Rectal smooth muscle tissue (tissue), 1 donor: Measurements from ENCODE around the gene ECI2.

Source experiments
- H3K27ac ChIP-seq: one replicate; pipeline ENCODE4 v1.7.0; 2013; ENCODE audit warnings: low read depth, low read length, inconsistent platforms
- H3K27me3 ChIP-seq: one replicate; pipeline ENCODE4 v1.7.0; 2013; ENCODE audit warnings: low read length; ENCODE audit not compliant: control insufficient read depth, insufficient read depth
- H3K36me3 ChIP-seq: one replicate; pipeline ENCODE4 v1.7.0; 2013; ENCODE audit warnings: low read length; ENCODE audit not compliant: control insufficient read depth, insufficient read depth
- H3K4me1 ChIP-seq: one replicate; pipeline ENCODE4 v1.7.0; 2013; ENCODE audit warnings: low read length; ENCODE audit not compliant: control insufficient read depth, insufficient read depth
- H3K4me3 ChIP-seq: one replicate; pipeline ENCODE4 v1.7.0; 2013; ENCODE audit warnings: low read length
- H3K9ac ChIP-seq: one replicate; pipeline ENCODE4 v1.7.0; 2013; ENCODE audit warnings: low read length

The ECI2 gene

GRCh38 chr6:4133941-4134838 lies 1.2 kb downstream of the ECI2 start:
- no peaks in the 10 kb centered on the region for H3K27me3 ChIP-seq
- no peak overlapping the region for H3K27ac ChIP-seq
- H3K4me1 ChIP-seq = peaks cover 13% of the 10 kb centered on the region
- no peak overlapping the region for H3K9ac ChIP-seq
- peak overlapping the region; percentile 98 for H3K4me3 ChIP-seq
- H3K36me3 ChIP-seq = peaks cover 17% of the 10 kb centered on the region

GRCh38 chr6:4130357-4130987 lies 4.9 kb downstream of the ECI2 start:
- H3K4me1 ChIP-seq = peaks cover 9% of the 10 kb centered on the region
- H3K36me3 ChIP-seq = peaks cover 29% of the 10 kb centered on the region
- no peak overlapping the region for H3K27ac ChIP-seq
- H3K9ac ChIP-seq = no peak overlapping the region
- H3K27me3 ChIP-seq = no peaks in the 10 kb centered on the region
- no peak overlapping the region for H3K4me3 ChIP-seq

- Histone ChIP-seq H3K27ac (no peak overlapping the region), H3K27me3 (no peaks in the 10 kb centered on the region), H3K4me1 (peaks cover 9% of the 10 kb centered on the region), H3K36me3 (peaks cover 34% of the 10 kb centered on the region), H3K4me3 (no peak overlapping the region), H3K9ac (no peak overlapping the region)
These were observed 5.9 kb downstream of the ECI2 start for GRCh38 chr6:4129446-4129845.

GRCh38 chr6:4128748-4129147 lies 6.6 kb downstream of the ECI2 start:
- H3K4me3 ChIP-seq = no peak overlapping the region
- H3K27ac ChIP-seq = no peak overlapping the region
- peaks cover 3% of the 10 kb centered on the region for H3K4me1 ChIP-seq

GRCh38 chr6:4128072-4128471 lies 7.3 kb downstream of the ECI2 start:
- no peak overlapping the region for H3K4me3 ChIP-seq
- no peaks in the 10 kb centered on the region for H3K4me1 ChIP-seq
- no peaks in the 10 kb centered on the region for H3K27me3 ChIP-seq
- no peak overlapping the region for H3K9ac ChIP-seq
- H3K27ac ChIP-seq = no peak overlapping the region
- peaks cover 38% of the 10 kb centered on the region for H3K36me3 ChIP-seq

More at GRCh38 chr6:4128748-4129147, 6.6 kb downstream of the ECI2 start:
- Histone ChIP-seq H3K9ac (no peak overlapping the region), H3K27me3 (no peaks in the 10 kb centered on the region), H3K36me3 (peaks cover 38% of the 10 kb centered on the region)

GRCh38 chr6:4125933-4126864 lies 9.2 kb downstream of the ECI2 start:
- Histone ChIP-seq H3K27ac (no peak overlapping the region), H3K4me3 (no peak overlapping the region), H3K4me1 (no peaks in the 10 kb centered on the region), H3K36me3 (peaks cover 37% of the 10 kb centered on the region), H3K27me3 (no peaks in the 10 kb centered on the region), H3K9ac (no peak overlapping the region)

- Histone ChIP-seq H3K27ac (no peak overlapping the region), H3K9ac (no peak overlapping the region), H3K36me3 (peaks cover 38% of the 10 kb centered on the region), H3K4me3 (no peak overlapping the region), H3K27me3 (no peaks in the 10 kb centered on the region), H3K4me1 (no peaks in the 10 kb centered on the region)
These were observed 9.9 kb downstream of the ECI2 start for GRCh38 chr6:4125500-4125899.

GRCh38 chr6:4124351-4124750 lies 11.0 kb downstream of the ECI2 start:
- Histone ChIP-seq H3K36me3 (peaks cover 34% of the 10 kb centered on the region), H3K9ac (no peak overlapping the region), H3K27ac (no peak overlapping the region), H3K4me3 (no peak overlapping the region), H3K4me1 (no peaks in the 10 kb centered on the region), H3K27me3 (no peaks in the 10 kb centered on the region)

- Histone ChIP-seq H3K4me1 (no peaks in the 10 kb centered on the region), H3K4me3 (no peak overlapping the region), H3K36me3 (peaks cover 25% of the 10 kb centered on the region), H3K27ac (no peak overlapping the region), H3K9ac (no peak overlapping the region), H3K27me3 (no peaks in the 10 kb centered on the region)
These were observed 19.6 kb downstream of the ECI2 start for GRCh38 chr6:4115741-4116140.

GRCh38 chr6:4114123-4114522 lies 21.3 kb downstream of the ECI2 start:
- Histone ChIP-seq H3K36me3 (peaks cover 20% of the 10 kb centered on the region), H3K27me3 (no peaks in the 10 kb centered on the region), H3K4me1 (no peaks in the 10 kb centered on the region), H3K4me3 (no peak overlapping the region), H3K27ac (no peak overlapping the region), H3K9ac (no peak overlapping the region)

- no peaks in the 10 kb centered on the region for H3K4me1 ChIP-seq
- peaks cover 18% of the 10 kb centered on the region for H3K36me3 ChIP-seq
- H3K9ac ChIP-seq = no peak overlapping the region
- no peaks in the 10 kb centered on the region for H3K27me3 ChIP-seq
- H3K4me3 ChIP-seq = no peak overlapping the region
- no peak overlapping the region for H3K27ac ChIP-seq
These were observed 21.7 kb downstream of the ECI2 start for GRCh38 chr6:4113649-4114048.

- Histone ChIP-seq H3K27me3 (no peaks in the 10 kb centered on the region), H3K27ac (no peak overlapping the region), H3K4me1 (no peaks in the 10 kb centered on the region), H3K4me3 (no peak overlapping the region), H3K9ac (no peak overlapping the region), H3K36me3 (peaks cover 11% of the 10 kb centered on the region)
These were observed 23.0 kb downstream of the ECI2 start for GRCh38 chr6:4112366-4112765.
